GM12864 (cell line): ENCODE measurements around the gene ZNF234.
"Not testable (repeated sequence)": the region's sequence is repeated elsewhere in the genome, so short reads cannot be mapped to it uniquely, and the experiment has no call there.

Experiments used
- DNase-seq: peaks from one replicate; pipeline ENCODE4 v3.0.0-alpha.2; 2011; ENCODE audit warnings: low read depth
- H3K4me3 ChIP-seq: 2 replicates; pipeline ENCODE4 v1.5.1; 2011; ENCODE audit warnings: mild to moderate bottlenecking, low read depth, low read length, control low read depth
- CTCF ChIP-seq: IDR thresholded peaks from 2 replicates; pipeline ENCODE4 v1.5.1; 2011; ENCODE audit warnings: low read depth, mild to moderate bottlenecking, moderate library complexity, low read length, control low read depth, inconsistent platforms; ENCODE audit errors: missing control alignments

Gene ZNF234

GRCh38 chr19:44112802-44113137 is 28.6 kb upstream of the ZNF234 start:
- peak overlapping the region; percentile 92 for H3K4me3 ChIP-seq
- TF ChIP-seq CTCF = no peak
- DNase-seq = no peak

GRCh38 chr19:44113138-44113783 is 28.1 kb upstream of the ZNF234 start, which contains the start of gene ZNF225:
Gene ZNF225 (plus strand): TSS chr19:44113399. CDS start chr19:44115828, 2,429 bp downstream.
- no peak for TF ChIP-seq CTCF
- peak within 1 kb of the TSS; percentile 92 for H3K4me3 ChIP-seq
- peak; percentile 94 for DNase-seq

- TF ChIP-seq CTCF = no peak
- DNase-seq = no peak
- H3K4me3 ChIP-seq = peak overlapping the region; percentile 92
Measured at GRCh38 chr19:44113784-44114390, 27.5 kb upstream of the ZNF234 start.

- DNase-seq, H3K4me3 ChIP-seq: not testable (repeated sequence)
Measured at GRCh38 chr19:44121162-44121561, 20.2 kb upstream of the ZNF234 start.

- DNase-seq = no peak
- no peak for TF ChIP-seq CTCF
- no peak overlapping the region for H3K4me3 ChIP-seq
Measured at GRCh38 chr19:44131955-44132354, 9.4 kb upstream of the ZNF234 start.

GRCh38 chr19:44142059-44142433 is 692 bp downstream of the ZNF234 start:
- H3K4me3 ChIP-seq = peak overlapping the region; percentile 83
- DNase-seq = no peak
- TF ChIP-seq CTCF = no peak

GRCh38 chr19:44149776-44150175 is 8.4 kb downstream of the ZNF234 start:
- no peak for TF ChIP-seq CTCF
- no peak for DNase-seq

More at GRCh38 chr19:44149776-44150175, 8.4 kb downstream of the ZNF234 start:
- H3K4me3 ChIP-seq = no peak overlapping the region
